NCI-H345 (cell line): ENCODE data around the gene OSCP1.

Source experiments
- DNase-seq: peaks from one replicate; lab custom pipeline; 2025; lab: John Stamatoyannopoulos, UW

The OSCP1 gene

DNA sequence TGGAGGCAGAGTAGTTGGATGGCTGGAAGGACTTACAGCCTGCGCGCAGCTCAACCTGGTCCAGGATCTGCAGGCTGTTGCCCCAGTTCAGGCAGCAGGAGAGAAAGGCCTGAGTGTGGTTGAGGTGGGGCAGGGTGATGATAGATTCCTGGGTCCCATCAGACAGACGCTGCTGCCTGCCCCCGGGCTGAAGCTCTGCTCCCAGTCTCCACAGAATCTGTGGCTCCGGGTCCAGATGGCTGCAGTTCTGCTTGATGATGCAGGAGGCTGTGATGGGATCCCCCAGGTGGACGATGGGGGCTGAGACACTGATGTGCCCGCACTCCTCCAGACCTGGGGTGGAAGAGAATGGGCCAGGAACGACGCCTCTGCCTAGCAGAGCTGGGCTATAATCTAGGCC is 25.1 kb upstream of the OSCP1 start:
- no peak for DNase-seq

DNA sequence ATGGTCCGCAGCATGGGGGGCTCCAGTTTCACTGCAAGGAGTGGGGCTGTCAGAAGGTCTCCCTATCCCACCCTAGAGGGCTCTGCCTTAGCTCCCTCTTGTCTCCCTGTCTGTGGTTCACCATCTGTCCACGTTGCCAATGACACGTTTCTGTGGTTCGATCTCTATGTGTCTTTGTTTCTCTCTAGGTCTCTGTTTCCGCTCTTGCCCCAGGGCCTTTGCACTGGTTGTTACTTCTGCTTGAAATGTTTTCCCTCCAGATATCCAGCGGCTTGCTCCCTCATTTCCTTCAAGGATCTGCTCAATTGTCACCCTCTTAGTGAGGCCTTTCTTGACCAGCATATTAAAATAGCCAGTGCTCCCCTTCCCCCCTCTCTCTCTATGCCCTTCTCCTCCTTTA is 22.4 kb upstream of the OSCP1 start:
- DNase-seq, result no peak

DNA sequence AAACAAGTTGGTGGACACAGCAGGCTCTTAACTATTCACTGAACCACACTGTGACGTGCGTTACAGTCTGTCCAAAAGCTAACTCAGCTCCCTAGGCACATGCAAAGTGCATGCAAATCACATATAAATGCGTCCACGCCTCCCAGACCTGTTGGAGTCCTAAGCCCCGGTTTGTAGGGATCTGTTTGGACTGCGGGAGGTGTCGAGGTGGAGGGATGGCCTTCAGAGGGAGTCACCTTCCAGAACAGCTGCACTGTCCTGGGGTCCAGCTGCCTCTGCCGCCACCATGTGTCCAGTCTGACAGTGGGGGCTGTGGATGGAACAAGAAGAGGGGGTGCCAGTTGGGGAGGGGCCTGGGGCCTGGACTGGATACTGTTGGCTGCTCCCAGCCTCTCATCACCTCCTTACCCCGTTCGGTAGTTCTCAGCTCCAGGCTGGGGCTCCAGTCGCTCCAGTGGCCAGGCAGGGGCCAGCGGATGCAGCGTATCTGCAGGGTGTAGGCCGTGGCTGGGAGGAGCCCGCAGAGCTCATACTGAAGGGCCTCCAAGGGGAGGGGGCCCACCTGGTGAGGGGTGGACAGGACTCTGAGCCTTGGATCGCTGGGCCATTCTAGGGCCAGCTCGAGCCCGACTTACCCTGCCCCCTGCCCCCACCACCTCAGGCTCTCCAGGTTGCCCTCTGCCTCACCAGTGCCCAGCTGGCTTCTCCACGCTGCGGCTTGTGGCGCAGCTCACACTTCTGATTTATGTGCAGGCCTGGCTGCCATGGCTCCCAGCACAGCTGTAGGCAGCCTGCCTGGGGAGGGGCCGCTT is 21.8 kb upstream of the OSCP1 start:
- DNase-seq, result no peak

DNA sequence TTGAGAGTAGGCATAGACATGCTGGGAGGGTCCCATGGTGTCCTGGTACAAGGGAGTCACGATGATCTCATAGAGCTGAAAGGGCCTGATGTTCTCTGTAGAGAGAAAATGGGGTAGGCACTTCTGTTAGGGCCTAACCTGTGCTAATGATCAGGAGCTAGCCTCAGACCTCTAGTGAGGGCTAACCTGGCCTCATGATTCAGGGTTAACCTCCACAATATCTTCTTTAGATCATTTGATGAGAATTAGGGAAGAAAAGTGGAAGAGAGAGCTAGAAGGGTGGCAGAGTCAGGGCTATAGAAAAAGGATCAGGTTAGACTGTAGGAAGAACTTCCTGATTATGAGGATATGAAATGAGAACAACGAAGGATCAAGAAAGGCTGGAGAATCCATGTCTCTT is 18.9 kb upstream of the OSCP1 start:
- DNase-seq, result no peak

DNA sequence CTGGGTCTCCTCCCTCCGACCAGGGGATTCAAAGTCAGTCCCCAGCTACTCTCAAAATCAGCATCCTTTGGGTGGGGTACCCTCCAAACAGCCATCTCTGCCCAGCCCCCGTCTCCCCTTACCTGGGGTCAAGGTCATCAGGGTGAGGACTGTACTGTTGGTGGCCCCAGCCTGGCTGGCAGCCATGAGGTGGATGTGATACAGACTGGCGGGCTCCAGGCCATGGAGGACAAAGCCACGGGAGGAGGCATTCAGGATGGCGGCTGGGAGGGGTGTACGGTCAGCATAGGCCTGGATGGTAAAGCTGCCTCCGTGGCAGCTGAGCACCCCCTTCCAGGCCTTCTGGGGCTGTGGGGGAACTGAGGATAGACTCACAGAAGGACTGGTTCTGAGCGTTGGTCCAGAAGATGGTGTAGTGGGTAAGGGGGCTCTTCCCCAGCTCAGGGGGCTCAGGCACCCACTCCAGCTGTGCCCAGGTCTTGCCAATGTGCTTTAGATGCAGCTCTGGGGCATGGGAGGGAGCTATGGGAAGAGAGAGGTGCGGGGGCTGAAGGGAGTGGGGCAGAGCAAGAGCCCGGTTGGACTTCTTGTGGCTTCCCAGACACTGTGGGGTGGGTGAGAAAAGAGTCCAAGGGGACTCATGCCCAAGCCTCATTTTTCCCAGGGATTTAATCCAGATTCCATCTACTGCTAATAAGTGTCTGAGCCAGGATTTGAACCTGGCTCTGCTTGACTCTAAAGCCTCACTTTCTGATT is 17.6 kb upstream of the OSCP1 start:
- DNase-seq, result no peak

DNA sequence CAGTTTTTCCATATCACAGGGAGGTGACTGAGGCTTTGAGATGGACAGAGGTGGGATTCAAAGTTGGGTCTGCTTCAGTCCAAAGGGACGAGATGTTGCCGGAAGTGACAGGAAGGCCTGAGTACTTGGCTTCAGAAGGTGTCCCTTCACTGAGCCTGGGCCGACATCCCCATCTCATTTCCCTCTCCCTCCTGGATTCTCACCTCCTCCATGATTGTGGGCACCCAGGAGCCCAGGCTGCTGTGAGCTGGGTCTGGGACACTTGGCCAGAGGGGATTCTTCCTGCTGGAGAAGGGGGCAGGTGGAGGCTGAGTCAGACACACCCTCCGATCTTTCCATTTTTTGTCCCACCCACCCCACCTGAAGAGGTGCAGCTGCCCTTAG is 16.8 kb upstream of the OSCP1 start:
- no peak for DNase-seq

DNA sequence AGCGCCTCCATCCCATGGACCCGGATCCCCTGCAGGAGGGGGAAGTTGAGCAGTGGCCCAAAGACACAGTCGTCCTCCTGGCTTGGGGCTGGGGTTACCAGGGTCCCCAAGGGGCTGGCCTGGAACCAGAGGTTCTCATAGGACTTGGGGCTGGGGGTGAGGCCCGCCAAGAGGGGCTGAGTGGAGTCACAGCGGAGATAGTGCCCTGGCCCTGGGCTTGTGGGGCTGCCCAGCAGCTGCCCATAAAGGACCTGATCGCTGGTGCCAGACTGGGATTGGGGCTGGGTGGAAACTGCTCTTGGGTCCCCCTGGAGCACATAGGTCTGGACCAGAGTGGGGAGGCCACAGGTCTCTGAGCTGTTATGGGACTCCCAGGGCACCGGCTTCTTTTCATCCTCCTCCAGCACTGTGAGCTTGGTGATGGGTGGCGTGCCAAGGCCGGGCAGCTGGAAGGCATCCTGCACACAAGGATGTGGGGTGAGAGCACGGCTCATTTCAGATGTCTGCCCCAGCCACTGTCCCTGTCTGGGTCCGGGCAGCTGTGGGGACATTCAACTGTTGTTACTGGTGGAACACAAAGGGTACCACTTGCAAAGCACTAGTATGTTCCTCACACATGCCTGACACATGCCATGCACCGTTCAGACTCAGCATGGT is 16.2 kb upstream of the OSCP1 start:
- DNase-seq, result no peak

DNA sequence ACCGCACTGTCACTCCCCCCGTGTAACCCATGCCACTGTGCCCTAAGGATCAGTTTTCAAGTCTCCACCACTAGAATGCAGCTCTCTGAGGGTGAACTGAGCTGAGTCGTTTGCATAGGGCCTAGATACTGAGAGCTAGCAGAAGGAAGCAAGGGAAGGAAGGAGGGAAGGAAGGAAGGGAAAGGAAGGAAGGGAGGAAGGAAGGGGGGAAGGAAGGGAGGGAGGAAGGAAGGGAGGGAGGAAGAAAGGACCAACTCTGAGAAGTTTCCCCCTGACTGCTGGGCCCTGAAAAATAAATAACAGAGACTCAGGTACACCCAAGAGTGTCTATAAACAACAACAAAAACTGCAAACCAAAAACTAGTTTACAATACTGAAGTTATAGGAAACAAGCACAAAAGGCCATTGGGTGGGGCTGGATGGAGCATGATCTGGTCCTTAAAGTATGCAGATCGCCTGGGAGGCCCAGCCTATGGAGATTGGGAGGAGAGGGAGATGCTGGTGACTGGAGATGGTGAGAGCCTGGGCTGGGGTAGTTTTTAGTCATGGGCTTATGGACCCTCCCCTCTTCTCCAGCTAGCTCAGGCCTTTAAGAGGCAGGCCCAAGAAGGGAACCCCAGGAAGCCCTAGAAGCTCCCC is 15.6 kb upstream of the OSCP1 start:
- no peak for DNase-seq

DNA sequence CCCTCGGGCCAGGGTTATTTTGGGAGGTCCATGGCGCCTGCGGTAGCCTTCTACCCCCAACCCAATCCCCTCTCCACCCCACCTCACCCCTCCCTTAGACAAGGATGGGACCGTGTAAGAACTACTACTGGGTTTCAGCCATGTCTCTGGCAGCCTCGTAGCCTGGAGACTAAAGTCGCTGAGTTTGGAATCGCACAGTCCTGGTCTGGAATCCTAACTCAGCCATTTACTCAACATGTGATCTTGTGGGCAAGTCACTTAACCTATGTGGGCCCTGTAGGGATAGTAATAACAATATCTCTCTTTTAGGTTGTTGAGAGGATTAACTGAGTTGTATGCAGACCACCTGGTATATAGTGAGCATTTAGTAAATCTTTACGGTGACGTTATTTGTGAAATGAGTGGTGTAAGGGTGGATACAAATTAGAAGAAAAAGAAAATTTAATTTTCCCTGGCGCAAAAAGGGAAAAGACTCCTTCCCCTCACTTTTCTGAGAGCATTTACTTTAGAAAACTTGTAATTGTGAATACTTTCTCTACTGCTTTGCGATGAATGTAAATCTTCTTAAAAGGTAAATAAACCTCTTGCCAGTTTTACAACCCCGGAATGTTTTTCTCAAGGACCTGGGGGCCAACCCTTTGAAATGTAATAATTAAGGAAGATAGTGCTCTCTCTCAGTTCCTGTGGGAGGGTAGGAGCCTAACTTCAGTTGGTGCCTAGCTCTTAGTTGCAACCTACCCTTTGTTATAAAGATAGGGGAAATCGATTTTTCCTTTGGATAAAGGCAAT is 14.5 kb upstream of the OSCP1 start:
- DNase-seq, result peak; percentile 80

DNA sequence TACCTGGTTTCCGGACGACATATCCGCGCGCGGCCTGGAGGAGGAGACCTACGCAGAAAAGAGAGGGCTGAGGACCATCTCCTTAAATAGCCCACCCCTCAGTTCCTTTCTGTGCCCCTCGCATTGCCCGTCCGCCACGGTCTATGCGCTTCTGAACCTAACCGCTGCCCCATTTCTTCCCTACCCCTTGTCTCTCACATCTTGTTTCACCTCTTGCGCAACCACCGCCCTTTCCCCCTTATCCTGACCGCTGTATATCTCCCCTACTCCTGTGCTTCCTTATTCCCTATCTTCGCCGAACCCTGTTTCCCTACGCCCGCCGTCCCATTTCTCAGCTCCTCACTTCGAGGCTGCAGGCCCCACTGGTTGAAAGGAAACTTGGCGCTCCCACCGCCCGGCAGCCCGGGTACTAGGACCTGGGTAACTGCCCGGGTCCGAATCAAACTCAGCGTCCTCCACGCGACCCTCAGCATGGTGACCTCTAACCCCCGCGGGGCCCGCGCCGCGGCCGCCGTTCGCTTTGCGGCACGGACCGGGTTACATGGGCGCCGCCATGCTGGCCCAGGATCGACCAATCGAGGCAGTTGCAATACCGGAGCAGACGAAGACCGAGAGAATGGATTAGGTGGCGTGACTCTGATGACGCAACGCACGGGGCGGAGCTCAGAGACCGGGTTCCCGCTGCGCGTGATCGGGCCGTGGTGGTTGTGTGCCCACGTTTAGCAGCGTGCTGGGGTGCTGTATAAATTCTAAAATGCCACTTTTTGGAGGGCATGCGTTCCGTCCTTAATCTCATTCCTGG is 13.8 kb upstream of the OSCP1 start, which contains the start of gene MRPS15:
Gene MRPS15 (minus strand): TSS at position 582 of the 802 bp plus-strand sequence. CDS start 109 bp downstream, at position 473.
- peak; percentile 97 for DNase-seq

DNA sequence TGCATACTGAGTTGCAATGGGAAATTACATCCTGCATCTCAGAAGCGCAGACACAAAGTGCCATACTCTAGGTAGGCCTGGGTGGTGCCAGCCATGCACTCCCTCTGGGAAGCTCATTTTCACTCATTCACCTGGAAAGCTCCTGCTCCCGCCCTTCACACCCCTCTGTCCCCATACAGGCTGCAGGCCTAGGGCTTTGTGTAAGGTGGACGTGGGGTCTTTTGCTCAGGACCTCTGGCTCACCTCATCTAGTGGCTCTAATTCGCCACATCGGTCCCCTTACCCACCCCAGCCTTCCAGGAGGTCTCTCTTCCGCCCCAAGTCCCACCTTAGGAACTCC is 13.2 kb upstream of the OSCP1 start:
- no peak for DNase-seq

DNA sequence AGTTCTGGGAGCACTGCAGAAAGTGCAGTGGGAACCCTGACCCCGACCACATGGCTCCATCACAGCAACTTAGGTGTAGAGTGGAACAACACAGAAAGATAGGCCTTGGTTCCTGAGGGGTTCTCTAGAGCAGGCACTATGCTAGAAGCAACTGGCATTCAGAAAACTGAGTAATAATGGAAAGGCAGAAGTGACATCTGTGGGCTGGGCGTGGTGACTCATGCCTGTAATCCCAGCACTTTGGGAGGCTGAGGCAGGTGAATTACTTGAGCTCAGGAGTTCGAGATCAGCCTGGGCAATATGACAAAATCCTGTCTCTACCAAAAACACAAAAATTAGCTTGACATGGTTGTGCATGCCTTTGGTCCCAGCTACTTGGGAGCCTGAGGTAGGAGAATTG is 8.7 kb upstream of the OSCP1 start:
- DNase-seq, result no peak

DNA sequence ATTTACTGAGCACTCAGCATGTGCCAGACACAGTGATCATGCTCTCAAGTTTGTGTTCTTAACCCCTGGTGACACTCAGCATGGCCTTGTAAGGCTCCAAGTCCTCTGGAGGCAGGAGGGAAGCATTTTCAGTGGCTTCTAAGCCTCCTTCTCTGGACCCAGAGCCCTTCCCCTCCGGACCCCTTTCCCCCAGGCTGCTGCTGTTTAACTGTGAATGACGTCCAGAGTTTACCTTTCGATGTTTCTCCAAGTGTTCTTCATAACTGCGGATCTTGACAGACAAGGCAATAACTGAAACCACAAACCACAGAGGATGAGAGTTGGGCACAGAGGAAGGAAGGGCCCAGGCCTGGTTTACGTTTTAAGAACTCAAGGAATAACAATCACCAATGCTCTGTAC is 7.4 kb upstream of the OSCP1 start:
- no peak for DNase-seq

DNA sequence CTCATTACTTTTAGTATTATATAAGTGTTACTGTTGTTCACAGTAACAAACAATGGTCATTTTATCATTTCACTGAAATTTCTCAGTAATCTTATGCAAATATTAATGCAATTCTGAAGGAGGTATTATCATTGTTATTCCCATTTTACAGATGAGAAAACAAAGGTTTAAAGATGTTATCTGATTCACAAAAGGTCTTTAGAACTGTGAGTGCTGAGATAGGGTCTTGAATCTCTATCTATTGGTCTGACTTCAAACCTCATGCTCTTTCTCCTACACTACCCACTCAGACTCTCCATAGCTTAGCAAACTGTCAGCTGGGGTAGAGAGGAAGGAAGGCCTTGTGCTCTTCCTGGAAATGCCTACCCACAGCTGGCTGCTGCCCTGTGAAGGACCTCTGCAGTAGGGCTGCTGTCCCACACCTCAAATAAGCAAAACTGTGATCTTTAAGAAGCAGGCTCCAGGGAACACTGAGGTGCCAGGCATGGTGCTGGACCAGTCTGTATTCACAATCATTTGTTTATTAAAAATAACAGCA is 6.2 kb upstream of the OSCP1 start:
- no peak for DNase-seq

DNA sequence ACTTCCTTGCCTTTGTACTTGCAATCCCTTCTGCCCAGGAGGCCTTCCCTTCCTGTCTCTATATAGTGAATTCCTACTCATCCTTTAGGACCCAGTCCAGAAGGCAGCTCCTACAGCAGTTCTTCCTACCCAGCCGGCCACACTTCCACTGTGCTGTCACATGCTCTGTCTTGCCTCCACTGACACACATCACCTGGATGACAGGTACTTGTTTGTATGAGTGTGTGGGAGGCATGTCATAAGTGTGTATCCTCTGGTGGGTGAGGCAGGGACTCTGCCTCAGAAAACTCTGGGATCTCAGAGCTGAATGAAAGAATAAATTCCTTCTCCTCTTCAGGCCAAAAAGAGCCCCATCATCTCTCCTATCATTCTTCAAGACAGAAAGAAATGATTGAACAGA is 5.1 kb upstream of the OSCP1 start:
- DNase-seq, result no peak

DNA sequence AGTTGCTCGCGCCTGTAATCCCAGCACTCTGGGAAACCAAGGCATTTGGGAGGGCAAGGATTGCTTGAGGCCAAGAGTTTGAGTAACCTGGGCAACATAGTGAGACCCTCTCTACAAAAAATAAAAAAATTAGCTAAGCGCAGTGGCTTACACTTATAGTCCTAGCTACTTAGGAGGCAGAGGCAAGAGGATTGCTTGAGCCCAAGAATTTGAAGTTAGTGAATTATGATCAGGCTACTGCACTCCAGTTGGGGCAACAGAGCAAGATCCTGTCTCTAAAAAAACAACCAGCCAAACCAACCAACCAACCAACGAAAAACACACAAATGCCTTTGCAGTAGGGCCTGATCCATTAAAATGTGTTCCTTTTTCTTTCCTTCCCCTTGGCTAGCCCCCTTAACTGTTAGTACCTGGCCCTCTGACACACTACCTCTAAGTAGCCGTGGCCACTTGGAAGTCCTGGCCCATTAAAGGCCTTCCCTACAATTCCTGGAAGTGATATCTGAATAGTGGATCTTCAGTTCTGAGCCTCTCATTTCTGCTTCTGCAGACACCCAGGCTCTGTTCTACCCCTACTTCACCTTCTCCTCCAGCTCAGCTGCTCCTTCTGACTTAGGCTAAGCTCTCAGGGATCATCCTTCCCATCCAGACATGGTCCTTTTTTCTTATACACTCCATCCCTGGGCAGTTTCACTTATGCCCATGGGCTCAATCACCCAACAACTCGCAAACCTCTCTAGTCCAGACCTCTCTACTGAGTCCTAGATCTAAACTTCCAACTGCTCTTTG is 3.5 kb upstream of the OSCP1 start:
- DNase-seq, result no peak

DNA sequence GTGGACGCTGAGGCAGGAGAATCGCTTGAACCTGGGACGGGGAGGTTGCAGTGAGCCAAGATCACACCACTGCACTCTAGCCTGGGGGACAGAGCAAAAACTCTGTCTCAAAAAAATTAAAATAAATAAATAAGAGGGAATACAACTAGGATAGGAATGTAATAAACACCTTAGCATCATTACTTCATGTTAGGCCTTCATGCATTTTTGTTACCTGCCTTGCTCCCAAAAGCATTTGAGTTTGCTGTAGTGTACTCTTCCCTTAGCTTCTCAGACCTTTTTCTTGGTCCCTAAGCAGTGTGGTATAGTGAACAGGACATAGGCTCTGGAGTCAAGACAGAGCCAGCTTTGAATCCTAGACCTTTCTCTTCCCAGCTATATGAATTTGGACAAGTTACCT is 2.8 kb upstream of the OSCP1 start:
- DNase-seq, result no peak

DNA sequence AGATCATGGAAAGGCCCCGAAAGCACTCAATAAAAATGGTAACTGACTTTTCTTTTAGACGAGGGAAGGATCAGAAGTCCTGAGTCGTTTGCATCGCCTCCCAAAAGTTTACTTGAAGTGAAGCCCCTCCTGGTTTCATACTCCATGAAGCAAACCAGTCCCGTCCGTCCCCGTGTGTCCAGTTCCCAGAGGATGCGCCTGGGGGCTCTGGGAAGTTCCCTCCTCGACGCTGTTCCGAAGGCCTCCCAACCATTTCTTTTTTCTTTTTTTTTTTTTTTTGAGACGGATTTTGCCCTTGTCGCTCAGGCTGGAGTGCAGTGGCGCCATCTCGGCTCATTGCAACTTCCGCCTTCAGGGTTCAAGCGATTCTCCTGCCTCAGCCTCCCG is 661 bp upstream of the OSCP1 start:
- DNase-seq, result no peak

DNA sequence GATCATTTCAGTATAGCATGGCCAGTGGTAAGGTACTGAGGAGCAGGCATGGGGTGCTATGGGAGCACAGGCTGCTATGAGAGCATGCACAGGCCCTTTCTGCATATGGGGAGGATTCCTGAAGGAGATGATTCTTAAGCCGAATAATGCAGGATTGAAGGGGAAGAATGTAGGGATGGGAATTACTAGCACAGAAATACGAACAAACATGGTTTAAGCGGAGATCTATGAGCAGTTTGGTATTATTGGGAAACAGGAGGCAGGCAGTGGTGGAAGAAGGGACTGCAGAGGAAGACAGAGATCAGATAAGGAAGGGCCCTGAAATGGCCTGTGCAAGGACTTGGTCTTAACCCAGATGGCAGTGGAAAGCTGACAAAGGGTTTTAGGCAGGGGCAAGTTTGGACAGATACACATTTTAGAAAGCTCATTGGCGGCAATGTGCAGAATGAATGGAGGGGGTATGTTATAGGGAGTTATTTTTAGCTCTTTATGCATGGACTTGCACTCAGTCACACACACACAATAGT is 1.7 kb downstream of the OSCP1 start:
- DNase-seq, result no peak

DNA sequence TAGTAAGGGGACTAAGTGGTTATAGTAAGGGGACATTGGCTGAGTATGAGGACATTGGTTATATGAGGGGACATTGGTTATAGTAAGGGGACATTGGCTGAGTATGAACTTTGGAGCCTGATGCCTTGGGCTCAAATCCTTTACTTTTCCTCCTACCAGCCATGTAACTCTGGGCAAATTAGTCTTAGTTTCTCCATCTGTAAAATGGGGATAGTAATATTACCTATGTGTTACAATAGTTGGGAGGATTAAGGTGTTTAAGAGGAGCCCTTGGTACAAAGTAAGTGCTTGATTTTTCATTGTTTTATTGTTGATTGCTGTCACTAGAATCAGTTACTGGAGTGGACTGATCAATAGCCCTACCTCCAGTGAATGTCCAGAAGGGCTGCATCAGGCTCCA is 2.8 kb downstream of the OSCP1 start:
- no peak for DNase-seq
